SK-N-MC (cell line): ENCODE data around the gene LSAMP.

Experiments used
- EZH2 ChIP-seq: fragments of 200-600 bp; sonication (generic); IDR thresholded peaks from one replicate; pipeline ENCODE4 v1.6.1; 2017; ENCODE audit warnings: antibody characterized with exemption
- FOXP2 ChIP-seq: optimal IDR thresholded peaks from 2 replicates; pipeline ENCODE3; 2011; ENCODE audit warnings: mild to moderate bottlenecking, moderate library complexity; ENCODE audit not compliant: insufficient read depth; ENCODE audit errors: extremely low read length, control extremely low read depth
- POLR2AphosphoS5 ChIP-seq: IDR thresholded peaks from 2 replicates; pipeline ENCODE4 v1.6.1; 2012; ENCODE audit warnings: mild to moderate bottlenecking, low read depth, low read length, borderline replicate concordance

DNA sequence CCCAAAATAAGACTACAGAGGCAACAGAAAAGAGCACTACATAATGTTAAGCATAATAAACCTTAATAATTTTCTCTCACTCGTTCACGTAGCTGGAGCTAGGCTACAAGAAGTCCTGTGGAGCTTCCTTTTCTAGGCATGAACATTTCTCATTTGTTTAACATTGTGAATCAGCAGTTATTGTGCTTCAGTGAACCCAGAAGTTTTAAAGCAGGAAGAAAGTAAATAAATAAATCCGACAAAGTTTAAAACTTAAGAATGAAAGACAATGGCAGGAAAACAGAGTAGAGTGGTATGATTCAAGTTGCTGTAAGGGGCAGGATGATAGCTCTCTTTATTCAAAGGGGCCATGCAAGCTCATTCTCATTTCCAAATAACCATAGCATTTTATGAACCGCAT lies 191.8 kb downstream of the LSAMP start:
- TF ChIP-seq EZH2 (no peak), POLR2AphosphoS5 (no peak), FOXP2 (no peak)
